Mesenchymal stem cell (in vitro differentiated cells and primary cell): ENCODE measurements around the gene TNNC1.

Source experiments
- DNase-seq: peaks from one replicate; pipeline ENCODE4 v3.0.0-alpha.2; 2013
- H2AFZ ChIP-seq: one replicate; pipeline ENCODE4 v1.6.1; 2013; ENCODE audit warnings: low read depth, mild to moderate bottlenecking, control low read depth, inconsistent platforms, low read length, moderate library complexity
- H2AK5ac ChIP-seq: 2 replicates; pipeline ENCODE4 v1.6.1; 2013; ENCODE audit warnings: low read length, moderate library complexity, mild to moderate bottlenecking, inconsistent platforms; ENCODE audit not compliant: severe bottlenecking
- H2BK120ac ChIP-seq: one replicate; pipeline ENCODE4 v1.6.1; 2013; ENCODE audit warnings: low read depth, mild to moderate bottlenecking, inconsistent platforms, low read length, moderate library complexity
- H2BK12ac ChIP-seq, 2 experiments: one replicate each; pipeline ENCODE4 v1.6.1; 2013; ENCODE audit warnings: inconsistent platforms in 2 of 2, low read length in 2 of 2, mild to moderate bottlenecking in 2 of 2, moderate library complexity in 2 of 2, control low read depth in 1 of 2
- H2BK15ac ChIP-seq: one replicate; pipeline ENCODE4 v1.6.1; 2013; ENCODE audit warnings: mild to moderate bottlenecking, low read depth, inconsistent platforms; ENCODE audit not compliant: poor library complexity, severe bottlenecking
- H2BK5ac ChIP-seq: 2 replicates; pipeline ENCODE4 v1.6.1; 2013; ENCODE audit warnings: low read depth, mild to moderate bottlenecking, low read length, control low read depth, inconsistent platforms; ENCODE audit not compliant: poor library complexity, severe bottlenecking
- H3K14ac ChIP-seq, 2 experiments: one replicate each; pipeline ENCODE4 v1.6.1; 2013; ENCODE audit warnings: inconsistent platforms in 2 of 2, low read length in 2 of 2, control low read depth in 1 of 2, mild to moderate bottlenecking in 1 of 2, moderate library complexity in 1 of 2
- H3K18ac ChIP-seq, 2 experiments: one replicate each; pipeline ENCODE4 v1.6.1; 2013; ENCODE audit warnings: inconsistent platforms in 2 of 2, low read length in 2 of 2, control low read depth in 1 of 2, low read depth in 1 of 2, mild to moderate bottlenecking in 1 of 2
- H3K23ac ChIP-seq, 2 experiments: one replicate each; pipeline ENCODE4 v1.6.1; 2013; ENCODE audit warnings: inconsistent platforms in 2 of 2, low read length in 2 of 2, mild to moderate bottlenecking in 2 of 2, moderate library complexity in 2 of 2, control low read depth in 1 of 2
- H3K27ac ChIP-seq: 2 replicates; pipeline ENCODE4 v1.5.1; 2013; ENCODE audit warnings: mild to moderate bottlenecking, moderate library complexity, low read length, control low read depth, inconsistent platforms; ENCODE audit not compliant: poor library complexity, severe bottlenecking
- H3K27me3 ChIP-seq, 2 experiments: 2 replicates each; pipeline versions ENCODE4 v1.6.1 to v1.7.0; 2013; ENCODE audit warnings: low read length in 2 of 2, mild to moderate bottlenecking in 2 of 2, moderate library complexity in 2 of 2, control low read depth in 1 of 2, inconsistent platforms in 1 of 2; ENCODE audit not compliant: control insufficient read depth in 1 of 2, insufficient read depth in 1 of 2
- H3K36me3 ChIP-seq, 2 experiments: 2 replicates each; pipeline versions ENCODE4 v1.6.1 to v1.7.0; 2013; ENCODE audit warnings: low read length in 2 of 2, control low read depth in 1 of 2, inconsistent platforms in 1 of 2, low read depth in 1 of 2, mild to moderate bottlenecking in 1 of 2; ENCODE audit not compliant: insufficient read depth in 2 of 2, control insufficient read depth in 1 of 2
- H3K4ac ChIP-seq, 2 experiments: one replicate each; pipeline ENCODE4 v1.6.1; 2013; ENCODE audit warnings: inconsistent platforms in 2 of 2, low read length in 2 of 2, mild to moderate bottlenecking in 2 of 2, moderate library complexity in 2 of 2, control low read depth in 1 of 2, low read depth in 1 of 2
- H3K4me1 ChIP-seq: 2 replicates; pipeline ENCODE4 v1.6.1; 2013; ENCODE audit warnings: low read depth, low read length, control low read depth; ENCODE audit not compliant: control insufficient read depth, insufficient read depth
- H3K4me2 ChIP-seq: 2 replicates; pipeline ENCODE4 v1.6.1; 2013; ENCODE audit warnings: low read length, mild to moderate bottlenecking, inconsistent platforms; ENCODE audit not compliant: poor library complexity, severe bottlenecking
- H3K4me3 ChIP-seq, 2 experiments: 2 replicates each; pipeline versions ENCODE4 v1.5.1 to v1.7.0; 2013; ENCODE audit warnings: low read length in 2 of 2, mild to moderate bottlenecking in 2 of 2, control low read depth in 1 of 2, low read depth in 1 of 2; ENCODE audit not compliant: insufficient read depth in 1 of 2
- H3K79me1 ChIP-seq: replicated peaks from 2 replicates; pipeline ENCODE4 v1.6.1; 2013; ENCODE audit warnings: mild to moderate bottlenecking, control low read depth, low read length, inconsistent platforms; ENCODE audit not compliant: poor library complexity, severe bottlenecking
- H3K9ac ChIP-seq: 2 replicates; pipeline ENCODE4 v1.7.0; 2013; ENCODE audit warnings: mild to moderate bottlenecking, low read length, moderate library complexity
- H3K9me3 ChIP-seq: 2 replicates; pipeline ENCODE4 v1.7.0; 2013; ENCODE audit warnings: mild to moderate bottlenecking, low read length; ENCODE audit not compliant: control insufficient read depth
- H4K8ac ChIP-seq: one replicate; pipeline ENCODE4 v1.6.1; 2013; ENCODE audit warnings: inconsistent platforms, mild to moderate bottlenecking, low read length, moderate library complexity
- H4K91ac ChIP-seq: one replicate; pipeline ENCODE4 v1.6.1; 2013; ENCODE audit warnings: mild to moderate bottlenecking, low read length, inconsistent platforms
- WGBS: methylation state at CpG from one replicate; pipeline ENCODE4 v1.1.7; 2013; ENCODE audit warnings: mixed read lengths; 5-methylcytosine and 5-hydroxymethylcytosine counted together

The TNNC1 gene

GRCh38 chr3:52420388-52420787, 33.5 kb downstream of the TNNC1 start:
- Histone ChIP-seq H3K18ac (no peak overlapping the region), H2BK15ac (no peak overlapping the region), H3K9me3 (no peaks in the 10 kb centered on the region), H3K23ac (no peak overlapping the region), H3K27me3 (no peaks in the 10 kb centered on the region), H2BK12ac (no peak overlapping the region), H3K79me1 (peaks cover 1% of the 10 kb centered on the region), H3K27ac (no peak overlapping the region), H3K4me3 (no peak overlapping the region), H4K91ac (no peak overlapping the region), H3K14ac (no peak overlapping the region), H4K8ac (no peak overlapping the region), H3K9ac (no peak overlapping the region), H2BK5ac (no peak overlapping the region), H2AFZ (no peak overlapping the region), H2BK120ac (no peak overlapping the region), H3K4ac (no peak overlapping the region), H3K4me2 (no peak overlapping the region), H3K4me1 (no peaks in the 10 kb centered on the region), H2AK5ac (no peak overlapping the region), H3K36me3 (peaks cover 5 to 21% of the 10 kb centered on the region in 2 experiments)
- no peak for DNase-seq
- 95% methylated on average over 2 of the region's 2 CpGs for WGBS

DNA sequence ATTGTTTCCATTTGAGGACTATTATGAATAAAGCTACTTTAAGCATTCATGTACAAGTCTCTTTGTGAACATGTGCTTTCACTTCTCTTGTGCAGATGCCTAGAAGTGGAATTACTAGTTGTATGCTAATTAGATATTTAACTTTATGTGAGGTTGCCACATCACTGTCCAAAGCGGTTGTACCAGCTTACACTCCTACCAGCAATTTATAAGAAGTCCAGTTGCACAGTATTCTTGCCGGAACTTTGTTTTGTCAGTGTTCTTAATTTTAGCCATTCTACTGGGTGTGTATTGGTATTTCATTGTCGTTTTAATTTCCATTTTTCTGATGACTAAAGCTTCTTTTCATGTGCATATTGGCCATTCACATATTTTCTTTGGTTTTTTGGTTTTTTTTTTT, 38.0 kb downstream of the TNNC1 start:
- peaks cover 3 to 33% of the 10 kb centered on the region in 2 experiments for H3K36me3 ChIP-seq
- no peak overlapping the region for H2BK12ac ChIP-seq
- H3K9ac ChIP-seq = no peak overlapping the region
- no peak overlapping the region for H4K91ac ChIP-seq
- H3K79me1 ChIP-seq = peaks cover 10% of the 10 kb centered on the region
- no peak overlapping the region for H2AK5ac ChIP-seq
- no peak overlapping the region for H3K4me3 ChIP-seq
- H3K4me1 ChIP-seq = peaks cover 8% of the 10 kb centered on the region
- no peaks in the 10 kb centered on the region for H3K27me3 ChIP-seq
- H3K4ac ChIP-seq = no peak overlapping the region
- H3K23ac ChIP-seq = no peak overlapping the region
- H3K9me3 ChIP-seq = no peaks in the 10 kb centered on the region
- no peak overlapping the region for H4K8ac ChIP-seq
- no peak overlapping the region for H2AFZ ChIP-seq
- no peak overlapping the region for H3K18ac ChIP-seq
- DNase-seq = no peak
- H3K4me2 ChIP-seq = no peak overlapping the region
- no peak overlapping the region for H2BK5ac ChIP-seq
- H2BK120ac ChIP-seq = no peak overlapping the region
- H2BK15ac ChIP-seq = no peak overlapping the region
- no peak overlapping the region for H3K27ac ChIP-seq
- 100% methylated on average over 1 of the region's 3 CpGs for WGBS
- H3K14ac ChIP-seq = no peak overlapping the region

DNA sequence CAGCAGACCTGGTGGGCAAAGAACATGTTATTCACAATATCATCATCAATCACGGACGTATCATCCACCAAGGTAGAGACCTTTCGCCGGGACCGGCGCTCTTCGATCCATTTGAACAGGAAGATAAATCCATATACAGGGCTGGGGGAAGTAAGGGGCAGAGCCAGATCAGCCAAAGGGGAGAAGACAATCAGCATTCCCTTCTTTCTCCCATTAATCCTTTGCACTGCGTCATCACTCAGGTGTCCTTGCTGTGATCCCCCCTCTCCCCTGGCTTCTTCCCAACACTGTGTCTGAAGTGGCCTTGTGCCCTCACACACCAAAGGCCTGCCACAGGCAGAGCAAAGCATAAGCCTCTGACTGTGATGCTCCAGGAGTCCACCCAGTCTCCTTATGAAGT, 45.4 kb downstream of the TNNC1 start:
- Histone ChIP-seq H3K79me1 (peaks cover 56% of the 10 kb centered on the region), H2BK15ac (no peak overlapping the region), H3K4me3 (peak overlapping the region in 1 of 2 experiments; percentile 99), H2BK12ac (no peak overlapping the region), H3K4me2 (no peak overlapping the region), H2BK5ac (no peak overlapping the region), H3K27me3 (no peaks in the 10 kb centered on the region), H3K18ac (no peak overlapping the region), H3K9me3 (no peaks in the 10 kb centered on the region), H3K4ac (no peak overlapping the region), H4K91ac (no peak overlapping the region), H2AK5ac (no peak overlapping the region), H2BK120ac (no peak overlapping the region), H3K14ac (no peak overlapping the region), H4K8ac (peak overlapping the region; percentile 46), H2AFZ (no peak overlapping the region), H3K23ac (no peak overlapping the region), H3K27ac (no peak overlapping the region), H3K9ac (peak overlapping the region; percentile 99), H3K4me1 (peaks cover 22% of the 10 kb centered on the region), H3K36me3 (peaks cover 49 to 58% of the 10 kb centered on the region in 2 experiments)
- WGBS = 100% methylated on average over 7 of the region's 8 CpGs
- DNase-seq = no peak

GRCh38 chr3:52407779-52408178, 46.1 kb downstream of the TNNC1 start:
- H3K9me3 ChIP-seq = no peaks in the 10 kb centered on the region
- H2AFZ ChIP-seq = no peak overlapping the region
- no peak overlapping the region for H3K4me2 ChIP-seq
- no peak overlapping the region for H2AK5ac ChIP-seq
- peak overlapping the region; percentile 40 for H4K8ac ChIP-seq
- no peak overlapping the region for H2BK12ac ChIP-seq
- no peak for DNase-seq
- H2BK15ac ChIP-seq = no peak overlapping the region
- peaks cover 56 to 60% of the 10 kb centered on the region in 2 experiments for H3K36me3 ChIP-seq
- H4K91ac ChIP-seq = no peak overlapping the region
- H3K4me1 ChIP-seq = peaks cover 22% of the 10 kb centered on the region
- no peak overlapping the region for H3K9ac ChIP-seq
- H3K18ac ChIP-seq = no peak overlapping the region
- H3K27me3 ChIP-seq = no peaks in the 10 kb centered on the region
- H3K14ac ChIP-seq = no peak overlapping the region
- H2BK120ac ChIP-seq = no peak overlapping the region
- 99% methylated on average over 3 of the region's 3 CpGs for WGBS
- H3K23ac ChIP-seq = no peak overlapping the region
- no peak overlapping the region for H3K4me3 ChIP-seq
- H3K4ac ChIP-seq = no peak overlapping the region
- peaks cover 58% of the 10 kb centered on the region for H3K79me1 ChIP-seq
- no peak overlapping the region for H3K27ac ChIP-seq
- no peak overlapping the region for H2BK5ac ChIP-seq
